Ascending aorta (tissue), 2 donors: Measurements from ENCODE around the gene RREB1. TPM values are rescaled to one million over a fixed set of nuclear protein-coding genes. Genes with fewer than 3 reads are reported as not detected.
"Not testable (repeated sequence)": the region's sequence is repeated elsewhere in the genome, so short reads cannot be mapped to it uniquely, and the experiment has no call there.

Experiments
- DNase-seq, 2 donors: peaks; one replicate each; pipeline ENCODE4 v3.0.0-alpha.2; 2019; ENCODE audit warnings: low spot score in 2 of 2
- H3K27ac ChIP-seq, 2 donors: fragments of 200-600 bp; sonication (generic); one replicate each; pipeline ENCODE4 v1.5.1; 2016 to 2017; ENCODE audit warnings: mild to moderate bottlenecking in 1 of 2
- H3K27me3 ChIP-seq: fragments of 200-600 bp; sonication (generic); one replicate; pipeline ENCODE4 v1.5.1; 2017
- H3K36me3 ChIP-seq, 2 donors: fragments of 200-600 bp; sonication (generic); one replicate each; pipeline ENCODE4 v1.5.1; 2016
- H3K4me1 ChIP-seq, 2 donors: fragments of 200-600 bp; sonication (generic); one replicate each; pipeline ENCODE4 v1.5.1; 2016 to 2017; ENCODE audit warnings: mild to moderate bottlenecking in 1 of 2
- H3K4me3 ChIP-seq, 2 donors: fragments of 200-600 bp; sonication (generic); one replicate each; pipeline ENCODE4 v1.5.1; 2016 to 2017; ENCODE audit warnings: mild to moderate bottlenecking in 1 of 2
- H3K9me3 ChIP-seq, 2 donors: fragments of 200-600 bp; sonication (generic); one replicate each; pipeline ENCODE4 v1.5.1; 2016
- CTCF ChIP-seq, 3 experiments: fragments of 200-600 bp in 2 of 3; fragments of 450-650 bp in 1 of 3; sonication (generic) in 2 of 3; IDR thresholded peaks; one replicate each; pipeline ENCODE4 v1.5.1; 2016 to 2019; ENCODE audit warnings: antibody characterized with exemption in 3 of 3, mild to moderate bottlenecking in 1 of 3, moderate library complexity in 1 of 3
- intact Hi-C: fragments of 100-400 bp; cut with DNase I; formaldehyde crosslinking; loops from one replicate; pipeline ENCODE4 v1.15.1; 2023
- total RNA-seq: library from RNA; depleted of rRNA; stranded (reverse); fragments of >200 nt; gene quantifications from one replicate; pipeline ENCODE4 v1.1.0, GENCODE V29; 2016

RREB1 gene
- total RNA-seq, 1 donor from 2014 or later: 48.9 TPM

DNA sequence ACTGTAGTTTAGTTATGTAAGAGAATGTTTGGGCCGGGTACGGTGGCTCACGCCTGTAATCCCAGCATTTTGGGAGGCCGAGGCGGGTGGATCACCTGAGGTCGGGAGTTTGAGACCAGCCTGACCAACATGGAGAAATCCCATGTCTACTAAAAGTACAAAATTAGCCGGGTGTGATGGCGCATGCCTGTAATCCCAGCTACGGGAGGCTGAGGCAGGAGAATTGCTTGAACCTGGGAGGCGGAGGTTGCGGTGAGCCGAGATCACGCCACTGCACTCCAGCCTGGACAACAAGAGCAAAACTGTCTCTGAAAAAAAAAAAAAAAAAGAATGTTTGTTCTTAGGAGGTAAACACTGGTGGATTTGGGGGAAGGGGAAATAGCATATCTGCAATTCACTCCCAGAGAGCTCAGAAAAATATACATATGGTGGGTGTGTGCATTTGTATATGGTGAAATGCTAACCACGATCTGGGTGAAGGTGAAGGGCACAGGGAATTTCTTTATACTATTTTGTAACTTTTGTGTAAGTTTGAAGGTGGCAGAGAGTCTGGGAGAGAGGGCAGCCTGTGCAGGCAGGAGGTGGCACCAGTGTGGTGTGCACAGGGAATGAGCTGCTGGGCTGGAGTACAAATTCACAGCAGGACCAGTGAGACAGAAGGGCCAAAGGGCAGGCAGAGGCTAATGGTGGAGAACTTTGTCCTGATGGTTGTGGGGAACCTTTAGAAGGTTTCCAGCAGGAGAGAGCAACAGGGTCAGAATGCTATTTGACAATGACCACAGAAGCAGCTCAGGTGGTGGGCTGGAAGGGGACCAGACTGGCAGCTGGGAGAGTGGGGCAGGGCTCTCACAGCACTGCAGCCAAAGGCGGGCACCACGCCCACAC is 162.8 kb downstream of the RREB1 start:
- H3K27ac ChIP-seq: no peak overlapping the region
- no peaks in the 10 kb centered on the region for H3K9me3 ChIP-seq
- H3K36me3 ChIP-seq: no peaks in the 10 kb centered on the region
- intact Hi-C loops: no loop called here
- H3K4me3 ChIP-seq: no peak overlapping the region
- DNase-seq: no peak
- H3K4me1 ChIP-seq: peaks cover 0 to 3% of the 10 kb centered on the region in 2 donors
- H3K27me3 ChIP-seq: no peaks in the 10 kb centered on the region
- no peak for TF ChIP-seq CTCF (IDR thresholded peaks at IDR 0.05)

DNA sequence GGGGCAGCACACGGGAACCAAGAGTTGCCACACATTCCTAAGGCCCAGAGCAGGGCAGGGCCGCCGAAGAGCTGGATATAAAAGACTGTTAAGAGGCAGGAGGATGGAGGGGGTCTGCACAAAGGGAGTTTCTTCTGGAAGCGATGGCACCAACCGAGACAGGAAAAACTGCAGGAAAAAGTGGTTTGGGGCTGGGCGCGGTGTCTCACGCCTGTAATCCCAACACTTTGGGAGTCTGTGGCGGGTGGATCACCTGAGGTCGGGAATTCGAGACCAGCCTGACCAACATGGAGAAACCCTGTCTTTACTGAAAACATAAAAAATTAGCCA is 163.4 kb downstream of the RREB1 start:
- no peak for DNase-seq
- Histone ChIP-seq H3K27me3 (no peaks in the 10 kb centered on the region), H3K36me3 (no peaks in the 10 kb centered on the region), H3K4me3 (no peak overlapping the region), H3K27ac (no peak overlapping the region), H3K9me3 (no peaks in the 10 kb centered on the region), H3K4me1 (peaks cover 0 to 3% of the 10 kb centered on the region in 2 donors)
- TF ChIP-seq CTCF (IDR thresholded peaks at IDR 0.05): no peak
- intact Hi-C loops: no loop called here

- H3K27me3 ChIP-seq: no peaks in the 10 kb centered on the region
- no peaks in the 10 kb centered on the region for H3K9me3 ChIP-seq
- H3K4me1 ChIP-seq: no peaks in the 10 kb centered on the region
- H3K36me3 ChIP-seq: no peaks in the 10 kb centered on the region
- intact Hi-C loops: no loop called here
- no peak overlapping the region for H3K27ac ChIP-seq
- no peak for DNase-seq
- no peak for TF ChIP-seq CTCF (IDR thresholded peaks at IDR 0.05)
- H3K4me3 ChIP-seq: no peak overlapping the region
Measured at GRCh38 chr6:7273709-7274108, 165.9 kb downstream of the RREB1 start.

- intact Hi-C loops, H3K27me3 ChIP-seq, H3K4me3 ChIP-seq, H3K9me3 ChIP-seq, H3K4me1 ChIP-seq, H3K36me3 ChIP-seq, DNase-seq, H3K27ac ChIP-seq: not testable (repeated sequence)
Measured at GRCh38 chr6:7274525-7274924, 166.8 kb downstream of the RREB1 start.

DNA sequence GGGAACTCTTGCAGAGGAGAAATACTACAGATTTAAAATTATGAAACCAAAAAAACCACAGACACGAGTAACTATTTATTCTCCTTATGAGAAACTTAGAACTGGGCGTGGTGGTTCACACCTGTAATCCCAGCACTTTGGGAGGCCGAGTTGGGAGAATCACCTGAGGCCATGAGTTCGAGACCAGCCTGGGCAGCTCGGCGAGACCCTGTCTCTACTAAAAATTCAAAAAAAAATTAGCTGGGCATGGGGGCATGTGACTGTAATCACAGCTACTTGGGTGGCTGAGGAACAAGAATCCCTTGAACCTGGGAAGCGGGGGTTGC is 168.4 kb downstream of the RREB1 start:
- intact Hi-C loops: loop anchor here (1.0 kb wide), 1 partner anchor 339 kb away; no protein-coding TSS in a partner anchor
- Histone ChIP-seq H3K27me3 (no peaks in the 10 kb centered on the region), H3K4me3 (no peak overlapping the region), H3K36me3 (no peaks in the 10 kb centered on the region), H3K4me1 (no peaks in the 10 kb centered on the region), H3K27ac (no peak overlapping the region), H3K9me3 (no peaks in the 10 kb centered on the region)
- DNase-seq: no peak
- no peak for TF ChIP-seq CTCF (IDR thresholded peaks at IDR 0.05)

- no peak for DNase-seq
- Histone ChIP-seq H3K27ac (no peak overlapping the region), H3K36me3 (peaks cover 7 to 20% of the 10 kb centered on the region in 2 donors), H3K4me1 (no peaks in the 10 kb centered on the region), H3K4me3 (no peak overlapping the region), H3K9me3 (no peaks in the 10 kb centered on the region), H3K27me3 (no peaks in the 10 kb centered on the region)
- no peak for TF ChIP-seq CTCF (IDR thresholded peaks at IDR 0.05)
- intact Hi-C loops: no loop called here
Measured at GRCh38 chr6:7282097-7282906, 174.5 kb downstream of the RREB1 start.
